HG03103 (cell line): ENCODE data around the gene NRXN3.

Source experiments
- ATAC-seq: cut with Tn5 transposase; IDR thresholded peaks from one replicate; pipeline ENCODE4 v1.9.1; 2021; ENCODE audit warnings: low read depth; ENCODE audit not compliant: unreplicated experiment

The NRXN3 gene

DNA sequence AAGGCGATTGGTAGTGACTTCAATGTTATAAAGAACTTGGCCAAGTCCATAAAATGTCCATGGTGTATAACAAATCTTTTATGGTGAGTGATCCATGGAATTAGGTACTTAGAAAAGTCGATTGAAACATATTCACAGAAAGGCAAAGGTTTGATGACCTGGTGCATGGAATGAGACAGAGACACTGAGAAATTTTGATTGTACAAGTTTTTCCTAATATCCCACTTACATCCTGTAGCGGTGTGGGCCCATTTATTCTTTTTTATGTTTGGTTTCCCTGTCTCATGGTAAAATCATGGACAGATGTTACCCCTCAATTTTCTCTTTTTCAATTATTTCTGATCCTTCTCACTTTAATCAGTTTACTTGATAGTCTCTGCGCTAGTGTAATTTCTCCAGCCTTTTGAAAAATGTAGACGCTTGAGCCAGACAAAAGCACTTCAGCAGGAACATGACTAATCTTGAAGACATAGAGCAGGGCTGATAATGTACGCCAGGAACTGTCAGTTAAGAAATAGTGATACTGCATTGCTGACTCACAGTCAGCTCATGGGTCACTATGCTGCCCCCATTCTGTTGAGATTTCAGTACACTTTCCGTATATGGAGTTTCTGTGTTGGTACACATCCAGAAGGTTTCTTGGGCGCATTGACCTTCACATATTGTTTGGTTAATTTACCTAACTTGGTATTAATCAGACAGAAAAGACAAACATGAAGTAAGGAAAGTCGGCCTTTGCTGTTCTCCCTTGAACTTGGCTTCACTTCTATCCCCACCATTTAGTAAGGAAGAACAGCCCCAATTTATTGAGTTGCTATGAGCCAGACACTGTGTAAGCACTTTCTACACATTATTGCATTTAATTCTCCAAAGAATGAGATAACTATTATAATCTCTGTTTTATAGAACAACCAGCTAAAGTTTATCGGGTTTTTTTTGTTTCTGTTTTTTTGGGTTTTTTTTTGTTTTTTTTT, 1199.5 kb downstream of the NRXN3 start:
- ATAC-seq, result no peak

DNA sequence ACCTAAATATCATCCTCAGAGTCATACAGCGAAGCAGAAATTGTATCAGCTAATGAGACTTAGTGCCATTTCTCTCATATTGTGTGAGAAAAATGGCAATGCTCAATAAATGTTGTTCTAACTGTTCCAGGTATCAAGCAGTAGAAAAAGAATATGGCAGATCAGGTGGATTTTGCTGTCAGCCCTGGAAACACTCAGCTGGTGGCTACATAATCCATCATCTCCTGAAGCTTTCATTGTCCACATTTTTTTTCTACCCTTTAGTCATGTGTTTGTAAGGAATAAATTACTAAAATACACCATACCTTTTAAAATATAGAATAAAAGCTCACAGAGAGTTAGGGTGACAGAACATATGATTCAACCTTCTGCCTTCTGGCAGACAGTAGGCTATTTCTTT, 1200.8 kb downstream of the NRXN3 start:
- ATAC-seq, result no peak

DNA sequence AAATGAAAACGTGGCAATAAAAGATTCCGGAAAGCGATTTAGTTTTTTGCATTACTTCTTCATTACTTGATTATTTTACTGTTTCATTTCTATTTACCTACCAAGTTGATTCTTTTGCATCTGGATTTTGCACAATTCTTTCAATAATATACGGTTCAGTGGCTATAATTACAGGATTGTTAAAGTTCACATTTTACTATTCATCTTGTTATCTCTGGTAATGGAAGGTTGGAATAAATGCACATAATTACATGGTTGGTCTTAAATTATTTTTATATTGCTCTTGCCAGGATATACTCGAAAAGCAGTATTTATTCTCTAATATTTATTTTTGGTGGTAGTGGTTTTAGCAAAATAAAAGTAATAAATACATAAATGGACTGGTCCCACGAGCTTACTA, 1203.3 kb downstream of the NRXN3 start:
- ATAC-seq, result no peak

DNA sequence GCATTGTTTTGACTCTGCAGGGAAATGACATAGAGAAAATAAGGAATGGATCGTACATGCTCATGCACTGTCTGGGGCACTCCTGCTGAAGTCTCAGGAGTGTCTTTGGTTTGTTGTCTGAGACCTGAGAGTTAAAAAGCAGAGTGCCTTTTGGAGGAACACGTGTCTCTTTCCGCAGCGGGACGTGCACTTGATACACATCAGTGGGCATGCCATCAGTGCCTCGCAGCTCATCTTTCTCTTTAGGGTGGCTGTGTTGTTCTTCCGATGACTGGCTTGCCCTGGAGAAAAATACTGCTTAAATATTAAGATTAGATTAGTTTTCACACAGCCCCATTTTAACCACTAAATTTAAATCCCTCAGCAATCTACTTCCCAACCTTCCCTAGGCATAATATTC, 1205.2 kb downstream of the NRXN3 start:
- ATAC-seq, result no peak

DNA sequence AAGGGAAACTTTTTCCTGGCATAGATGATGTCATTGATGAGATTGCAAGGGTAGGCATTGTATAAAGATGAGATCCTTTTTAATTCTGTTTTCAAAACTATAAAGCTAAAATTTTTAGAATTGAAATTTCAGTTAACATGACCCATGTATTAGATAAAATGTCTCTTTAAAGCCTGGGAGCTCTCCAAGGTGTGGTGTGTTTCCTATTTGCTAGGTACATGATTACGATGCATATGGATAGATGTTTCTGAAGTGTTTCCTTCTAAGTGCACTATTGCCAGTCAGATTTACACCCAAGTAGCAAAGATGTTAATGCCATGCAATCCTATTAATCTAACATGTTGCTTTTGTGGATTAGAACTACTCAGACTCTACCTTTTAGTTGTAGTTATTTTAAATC, 1206.4 kb downstream of the NRXN3 start:
- ATAC-seq, result no peak

DNA sequence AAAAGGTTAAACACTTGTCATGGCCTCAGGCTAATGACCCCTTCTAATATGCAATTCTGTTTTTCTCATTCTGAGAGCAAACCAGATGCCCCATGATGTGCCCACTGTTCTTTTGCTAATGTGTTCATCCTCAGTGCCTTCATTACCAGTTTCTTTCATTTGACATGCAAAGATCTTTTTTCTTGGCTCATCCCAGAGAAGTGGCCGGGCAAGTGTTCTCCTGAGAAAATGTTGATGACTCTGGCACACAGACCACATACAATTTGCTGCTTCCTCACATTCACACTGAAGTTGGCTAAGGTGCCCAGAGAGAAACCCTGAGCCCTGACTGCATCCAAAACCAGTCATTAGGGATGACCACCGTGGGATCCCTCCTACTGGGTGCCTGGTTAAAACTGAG, 1207.8 kb downstream of the NRXN3 start:
- ATAC-seq, result no peak

DNA sequence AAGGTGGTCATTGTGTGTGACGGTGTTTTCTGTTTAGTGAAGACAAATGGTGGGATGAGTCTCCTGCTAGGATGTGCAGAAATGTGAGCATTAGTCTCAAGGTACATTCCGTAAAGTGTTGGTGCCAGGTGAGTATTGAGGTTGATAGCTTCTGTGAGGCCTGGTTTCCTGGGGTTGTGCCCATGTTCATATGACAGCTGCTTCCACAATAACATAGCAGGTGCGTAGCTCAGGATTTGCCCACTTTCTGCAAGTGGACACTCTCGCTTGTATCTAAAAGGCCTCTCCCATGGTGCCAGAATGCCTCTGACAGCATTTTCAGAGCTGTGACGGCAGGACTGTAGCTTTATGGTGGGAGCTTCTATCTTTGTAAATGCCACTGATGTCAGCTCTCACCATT, 1209.1 kb downstream of the NRXN3 start:
- no peak for ATAC-seq

DNA sequence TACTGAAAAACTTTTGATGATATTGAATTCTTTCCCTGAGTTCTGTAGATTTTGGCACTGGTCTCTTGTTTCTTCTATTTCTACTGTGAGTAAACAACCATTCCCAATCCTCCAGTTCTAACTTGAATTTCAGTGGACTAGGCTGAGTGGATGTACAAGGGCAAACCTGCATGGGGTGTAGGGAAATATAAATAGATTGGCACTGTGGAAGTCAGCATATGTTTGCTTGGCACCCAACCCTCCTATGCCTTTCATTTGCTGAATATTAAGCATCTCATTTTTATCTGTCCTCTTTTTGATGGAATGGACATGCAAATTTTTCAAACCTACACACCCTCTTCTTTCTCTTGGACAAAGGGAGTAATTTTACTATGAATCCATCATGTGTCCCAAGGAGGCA, 1212.9 kb downstream of the NRXN3 start:
- ATAC-seq, result no peak

DNA sequence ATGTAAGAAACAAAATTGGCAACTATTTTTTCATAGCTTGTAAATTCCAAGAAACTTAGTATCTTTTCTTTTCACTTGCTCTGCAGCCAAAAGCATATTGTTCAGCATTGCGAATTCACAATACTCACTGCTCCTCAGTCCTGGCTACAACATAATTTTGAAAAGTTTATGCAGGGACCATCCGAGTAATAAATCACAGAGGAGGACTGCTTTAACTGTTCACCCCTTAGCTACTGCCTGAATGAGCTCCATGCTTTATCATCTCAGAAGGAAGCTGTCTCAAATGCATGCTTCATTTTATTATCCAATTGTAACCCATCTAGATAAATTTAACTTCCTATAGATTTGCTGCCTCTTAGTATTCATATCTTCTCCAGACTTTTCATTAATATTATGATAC, 1213.3 kb downstream of the NRXN3 start:
- ATAC-seq, result no peak

DNA sequence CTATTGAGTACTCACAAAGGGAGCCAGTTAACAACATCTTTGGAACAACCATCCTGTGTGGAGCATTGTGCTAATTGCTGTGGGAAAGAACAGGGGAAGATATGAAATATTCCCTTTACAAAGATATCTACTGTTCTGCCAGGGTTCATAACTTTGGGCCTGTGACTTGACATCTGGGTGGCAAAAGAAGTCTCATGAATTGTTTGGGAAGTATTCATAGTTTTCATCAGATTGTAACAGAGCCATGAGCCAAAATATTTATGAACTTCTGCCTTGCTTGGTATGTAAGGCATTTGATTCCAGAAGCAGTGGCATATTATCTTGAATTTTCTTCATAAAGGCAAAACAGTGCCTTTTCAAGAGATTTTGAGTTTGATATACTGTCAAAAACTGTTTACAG, 1224.9 kb downstream of the NRXN3 start:
- no peak for ATAC-seq

DNA sequence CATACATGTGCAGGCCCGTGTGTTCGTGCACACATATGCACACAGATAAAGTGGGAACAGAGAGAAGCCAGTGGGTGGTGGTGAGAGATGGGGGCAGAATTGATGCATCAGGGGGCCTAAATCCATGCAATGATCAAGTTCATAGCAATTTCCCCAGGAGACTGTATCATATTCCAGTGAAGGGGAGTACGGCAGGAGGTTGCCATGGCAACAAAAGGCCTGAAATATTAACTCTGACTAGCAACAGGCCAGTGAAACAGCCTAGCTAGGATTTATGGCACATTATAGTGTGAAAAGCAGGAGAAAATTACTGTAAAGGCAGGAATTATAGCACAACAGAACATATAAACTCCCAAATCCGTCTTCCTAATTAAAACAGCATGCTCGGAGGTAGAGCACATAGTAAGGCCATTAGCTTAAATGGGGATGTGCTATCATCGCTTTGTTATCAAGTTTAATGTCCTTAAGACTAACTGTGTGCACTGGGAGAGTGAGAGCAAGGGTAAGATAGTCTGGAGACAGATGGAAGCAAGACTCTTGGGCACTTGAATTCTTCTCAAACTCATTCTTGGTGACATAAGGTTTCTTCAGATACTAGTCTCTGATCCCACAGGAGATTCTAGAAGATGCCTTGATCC, 1234.8 kb downstream of the NRXN3 start:
- ATAC-seq, result no peak

DNA sequence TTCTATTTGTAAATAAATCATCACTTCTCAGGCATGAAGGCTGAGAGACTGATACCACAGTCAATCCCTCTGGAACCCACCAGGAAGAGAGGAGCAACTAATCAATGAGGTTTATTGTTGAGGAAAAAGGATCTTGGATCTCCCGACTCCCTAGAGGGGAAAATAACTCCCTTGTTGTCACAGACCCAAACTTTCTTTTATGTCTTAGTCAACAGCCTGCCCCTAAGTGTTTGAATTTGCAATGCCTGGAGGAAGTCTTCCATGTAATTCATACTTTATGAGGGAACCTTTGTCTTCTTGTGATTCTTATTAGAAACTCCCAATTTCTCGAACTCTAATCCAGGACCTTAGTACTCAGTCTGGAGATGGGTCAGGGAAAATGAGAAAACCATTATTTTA, 1235.3 kb downstream of the NRXN3 start:
- ATAC-seq, result no peak

DNA sequence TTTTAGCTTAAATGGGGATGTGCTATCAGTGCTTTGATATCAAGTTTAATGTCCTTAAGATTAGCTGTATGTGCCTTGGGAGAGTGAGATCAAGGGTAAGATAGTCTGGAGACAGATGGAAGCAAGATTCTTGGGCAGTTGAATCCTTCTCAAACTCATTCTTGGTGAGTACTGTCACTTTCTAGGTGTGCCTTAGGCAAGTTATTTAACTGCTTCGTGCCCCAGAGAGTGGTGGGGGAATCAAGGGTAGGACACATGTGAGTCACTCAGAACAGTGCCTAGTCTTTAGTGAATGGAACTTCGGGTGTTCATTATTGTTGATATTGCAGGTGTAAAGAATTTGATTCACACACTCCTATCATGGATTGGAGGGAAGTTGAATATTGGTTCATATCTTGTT, 1237.4 kb downstream of the NRXN3 start:
- no peak for ATAC-seq

DNA sequence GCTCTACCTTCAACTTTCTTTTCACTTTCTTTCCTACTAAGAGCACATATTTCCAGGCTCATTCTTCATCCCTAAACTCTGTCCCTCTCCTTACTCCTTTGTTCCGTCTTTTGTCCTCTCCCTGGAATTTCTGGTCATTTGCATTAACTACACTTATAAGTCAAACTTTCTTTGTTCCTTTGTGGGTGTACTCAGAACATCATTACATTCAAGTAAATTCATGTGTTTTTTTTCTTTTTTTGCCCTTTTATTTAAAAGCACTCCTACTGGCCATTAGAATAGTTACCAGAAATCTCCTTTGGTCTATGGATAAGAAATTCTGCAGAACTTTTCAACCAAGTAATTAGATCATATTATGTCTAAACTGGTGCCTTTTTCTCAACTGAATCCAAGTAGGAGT, 1238.5 kb downstream of the NRXN3 start:
- no peak for ATAC-seq

DNA sequence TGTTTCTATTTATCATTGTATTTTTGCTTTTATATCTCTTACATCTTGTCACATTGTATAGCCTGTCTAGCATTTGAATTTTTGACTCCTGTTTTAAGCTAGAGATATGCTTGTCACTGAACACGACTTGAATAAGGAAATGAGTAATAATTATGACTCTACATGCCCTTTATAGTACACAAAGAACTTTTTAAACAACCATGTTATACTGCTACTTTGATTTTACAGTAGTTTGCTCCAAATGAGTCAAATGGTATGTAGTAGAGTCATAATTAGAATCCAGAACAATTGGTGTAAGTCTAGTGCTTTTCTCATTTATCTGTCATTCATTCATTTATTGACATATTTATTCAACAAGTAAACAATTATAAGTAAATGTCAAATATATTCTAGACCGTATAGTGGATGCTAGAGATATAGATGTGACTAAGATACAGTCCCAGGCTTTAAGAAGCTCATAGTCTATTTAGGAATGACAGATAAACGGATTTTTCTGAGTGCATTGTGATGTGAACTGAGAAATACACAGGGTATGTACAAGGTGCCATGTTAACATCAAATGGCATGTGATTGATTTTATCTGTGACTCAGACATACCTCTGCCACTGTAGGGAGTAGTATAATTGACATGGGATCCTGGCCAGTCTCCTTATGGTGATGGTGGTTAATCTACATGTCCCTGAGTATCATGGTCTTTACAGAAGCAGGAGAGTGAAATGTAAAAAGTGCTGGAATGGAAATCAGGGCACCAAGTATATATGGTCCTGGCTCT, 1241.4 kb downstream of the NRXN3 start:
- ATAC-seq, result no peak

DNA sequence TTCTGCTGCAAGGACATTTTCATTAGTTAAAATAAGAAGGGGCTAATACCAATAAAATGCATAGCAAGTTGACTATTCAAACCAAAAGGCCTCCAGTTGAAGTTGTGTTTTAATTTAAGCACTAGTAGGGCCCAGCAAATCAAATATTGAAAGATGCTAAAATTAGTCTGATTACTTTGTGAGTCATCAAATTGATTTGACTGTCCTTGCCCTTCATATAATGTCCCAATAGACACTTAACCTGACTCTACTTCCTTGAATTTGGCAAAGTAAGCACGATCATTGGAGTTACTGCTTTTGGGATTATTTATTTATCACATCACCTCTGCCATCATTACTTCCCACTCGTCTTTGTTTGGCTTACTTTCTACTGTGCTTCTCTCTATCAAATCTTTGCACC, 1242.6 kb downstream of the NRXN3 start:
- ATAC-seq, result no peak

DNA sequence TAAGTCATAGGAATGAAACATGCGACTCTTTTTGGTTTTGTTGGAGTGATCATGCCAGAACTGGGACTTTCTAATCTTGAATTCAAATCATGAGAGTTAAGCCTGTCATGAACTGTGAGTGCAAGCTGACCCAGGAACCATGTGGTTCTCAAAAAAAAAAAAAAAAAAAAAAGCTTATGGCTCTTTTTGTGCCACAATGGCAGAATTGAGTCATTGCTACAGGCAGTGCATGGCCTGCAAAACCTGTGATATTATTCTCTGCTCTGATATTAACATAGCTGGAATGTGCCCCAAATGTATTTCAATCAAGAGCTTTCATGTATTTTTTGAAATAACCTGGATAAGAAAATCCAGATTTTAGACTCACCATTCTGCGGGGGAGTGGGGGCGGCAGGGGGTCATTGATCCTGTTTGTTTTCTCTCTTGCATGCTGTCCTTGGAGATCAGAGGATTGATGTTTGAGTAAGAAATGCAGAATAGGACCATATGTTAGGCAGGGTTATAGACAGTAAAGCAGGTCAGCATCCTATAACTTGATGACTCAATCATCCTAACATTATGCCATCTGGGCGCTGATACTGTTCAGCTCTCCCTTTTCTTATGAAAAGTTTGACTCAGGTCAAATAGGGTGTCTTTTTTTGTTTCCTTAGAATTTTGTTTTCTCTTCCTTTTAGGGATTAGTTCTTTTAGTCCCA, 1243.7 kb downstream of the NRXN3 start:
- ATAC-seq, result no peak

DNA sequence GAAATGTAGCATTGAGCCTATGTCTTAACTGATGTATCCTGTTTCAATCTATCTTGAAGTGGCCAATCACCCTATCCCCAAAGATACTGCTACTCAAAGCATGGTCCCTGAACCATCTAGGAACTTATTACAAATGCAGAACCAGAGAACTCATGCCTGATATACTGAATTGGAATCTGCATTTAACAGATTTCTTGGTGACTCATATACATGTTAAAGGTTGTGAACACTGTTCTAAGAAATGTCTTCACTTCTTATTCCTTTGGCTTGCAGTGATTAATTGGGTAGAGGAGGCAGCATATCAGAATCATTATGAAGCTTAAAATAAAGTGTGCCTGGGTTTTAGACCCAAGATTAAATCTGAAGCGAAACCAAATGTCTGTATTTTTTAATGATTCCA, 1245.6 kb downstream of the NRXN3 start:
- no peak for ATAC-seq

DNA sequence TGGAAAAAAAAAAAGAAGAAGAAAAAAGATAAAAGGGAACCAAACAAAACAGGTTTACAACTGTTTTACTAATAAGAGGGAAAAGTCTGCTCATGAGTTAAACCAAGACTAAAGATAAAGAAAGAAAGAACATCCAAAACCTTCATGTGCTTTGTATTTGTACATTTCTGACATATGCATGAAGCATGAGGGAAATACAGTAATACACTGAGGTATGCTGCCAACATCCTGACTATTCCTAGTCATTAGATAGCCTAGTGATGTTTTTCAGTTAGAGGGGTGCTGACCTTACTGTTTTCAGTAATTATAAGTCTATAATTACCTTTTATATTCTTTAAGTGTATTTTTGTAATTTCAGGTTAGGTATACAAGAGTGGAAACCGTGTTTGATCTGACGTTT, 1247.8 kb downstream of the NRXN3 start:
- ATAC-seq, result no peak

DNA sequence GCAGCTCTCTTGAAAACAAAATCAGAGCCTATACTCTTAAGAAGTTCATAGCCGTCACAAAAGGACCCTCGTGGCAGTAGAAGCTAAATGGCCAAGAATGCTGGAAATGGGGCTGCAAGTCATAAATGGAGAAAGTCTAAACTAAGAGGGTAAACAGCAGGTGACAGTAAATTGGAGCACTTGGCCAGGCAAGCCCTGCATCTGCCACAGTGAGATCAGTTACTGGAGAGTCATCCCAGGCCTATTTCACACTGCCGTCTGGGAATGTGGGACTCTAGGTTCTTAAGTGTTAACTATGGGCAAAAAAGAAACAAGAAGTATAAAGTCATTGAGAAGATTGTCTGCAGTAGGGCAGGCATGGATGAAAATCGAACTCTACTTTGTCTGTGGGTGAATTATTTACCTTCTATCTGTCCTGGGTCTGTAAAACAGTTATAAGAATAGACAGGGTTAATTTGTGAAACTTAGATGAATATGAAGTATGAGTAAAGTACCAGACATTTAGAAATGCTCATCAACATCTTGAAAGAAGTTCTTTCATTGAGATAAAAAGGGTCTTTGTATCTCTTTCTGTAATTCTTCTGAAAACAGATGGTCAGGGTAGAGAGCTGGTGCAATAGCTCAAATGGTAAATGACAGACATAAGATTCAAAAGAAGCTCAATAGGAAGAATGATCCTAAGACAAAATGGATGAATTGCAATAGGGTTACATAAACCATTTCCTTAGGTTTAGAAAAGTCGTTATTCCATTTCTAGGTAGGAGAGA, 1248.7 kb downstream of the NRXN3 start:
- no peak for ATAC-seq
